ENCODE results near the gene UNK. TPM values are rescaled to one million over a fixed set of nuclear protein-coding genes. Genes with fewer than 3 reads are reported as not detected.

Gene UNK
- total and polyA plus RNA-seq, 2 of the 13 experiments (the other 11 are each of a cell fraction or from before 2014, with no cell fraction given) = 31.6 to 33.0 TPM

GRCh38 chr17:75827308-75828075 lies 42.9 kb downstream of the UNK start (continued):
- TF ChIP-seq ZSCAN30 (CRISPR knock-in tag; IDR thresholded peaks at IDR 0.05) (no peak), MAFK (conservative IDR thresholded peaks at IDR 0.05 in 1 of 2, IDR thresholded peaks at IDR 0.05 in 1 of 2; ENCODE audit: low read length in 2 of 2) (no peak), SPEN (CRISPR knock-in tag; IDR thresholded peaks at IDR 0.05; ENCODE audit: low read depth) (no peak; the same call in 1 of the 2 replicates), MIER3 (CRISPR knock-in tag; IDR thresholded peaks at IDR 0.05; ENCODE audit: borderline replicate concordance) (no peak), ZNF460 (CRISPR knock-in tag; IDR thresholded peaks at IDR 0.05; ENCODE audit: borderline replicate concordance) (no peak), GATAD2A (CRISPR knock-in tag; IDR thresholded peaks at IDR 0.05) (no peak), CC2D1A (CRISPR knock-in tag; IDR thresholded peaks at IDR 0.05) (no peak), NCOR1 (IDR thresholded peaks at IDR 0.05; ENCODE audit: borderline replicate concordance, low read length) (no peak), GMEB1 (CRISPR knock-in tag; IDR thresholded peaks at IDR 0.05; ENCODE audit: borderline replicate concordance) (no peak; the same call in 1 of the 2 replicates), FOSL2 (CRISPR knock-in tag; IDR thresholded peaks at IDR 0.05) (peak; percentile 19; the same call in 1 of the 2 replicates), MAFF (IDR thresholded peaks at IDR 0.05; ENCODE audit: low read depth, low read length) (no peak), BRCA1 (CRISPR knock-in tag; IDR thresholded peaks at IDR 0.05) (no peak)
- TF ChIP-seq, protein P1, sequence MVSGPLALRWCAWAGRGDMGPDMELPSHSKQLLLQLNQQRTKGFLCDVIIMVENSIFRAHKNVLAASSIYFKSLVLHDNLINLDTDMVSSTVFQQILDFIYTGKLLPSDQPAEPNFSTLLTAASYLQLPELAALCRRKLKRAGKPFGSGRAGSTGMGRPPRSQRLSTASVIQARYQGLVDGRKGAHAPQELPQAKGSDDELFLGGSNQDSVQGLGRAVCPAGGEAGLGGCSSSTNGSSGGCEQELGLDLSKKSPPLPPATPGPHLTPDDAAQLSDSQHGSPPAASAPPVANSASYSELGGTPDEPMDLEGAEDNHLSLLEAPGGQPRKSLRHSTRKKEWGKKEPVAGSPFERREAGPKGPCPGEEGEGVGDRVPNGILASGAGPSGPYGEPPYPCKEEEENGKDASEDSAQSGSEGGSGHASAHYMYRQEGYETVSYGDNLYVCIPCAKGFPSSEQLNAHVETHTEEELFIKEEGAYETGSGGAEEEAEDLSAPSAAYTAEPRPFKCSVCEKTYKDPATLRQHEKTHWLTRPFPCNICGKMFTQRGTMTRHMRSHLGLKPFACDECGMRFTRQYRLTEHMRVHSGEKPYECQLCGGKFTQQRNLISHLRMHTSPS (CRISPR knock-in tag; IDR thresholded peaks at IDR 0.05; ENCODE audit: low read depth) = peak; percentile 14; the same call in 1 of the 2 replicates
- TF ChIP-seq, protein P2, sequence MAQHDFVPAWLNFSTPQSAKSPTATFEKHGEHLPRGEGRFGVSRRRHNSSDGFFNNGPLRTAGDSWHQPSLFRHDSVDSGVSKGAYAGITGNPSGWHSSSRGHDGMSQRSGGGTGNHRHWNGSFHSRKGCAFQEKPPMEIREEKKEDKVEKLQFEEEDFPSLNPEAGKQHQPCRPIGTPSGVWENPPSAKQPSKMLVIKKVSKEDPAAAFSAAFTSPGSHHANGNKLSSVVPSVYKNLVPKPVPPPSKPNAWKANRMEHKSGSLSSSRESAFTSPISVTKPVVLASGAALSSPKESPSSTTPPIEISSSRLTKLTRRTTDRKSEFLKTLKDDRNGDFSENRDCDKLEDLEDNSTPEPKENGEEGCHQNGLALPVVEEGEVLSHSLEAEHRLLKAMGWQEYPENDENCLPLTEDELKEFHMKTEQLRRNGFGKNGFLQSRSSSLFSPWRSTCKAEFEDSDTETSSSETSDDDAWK (CRISPR knock-in tag; IDR thresholded peaks at IDR 0.05) = no peak
- TF ChIP-seq, protein P3, sequence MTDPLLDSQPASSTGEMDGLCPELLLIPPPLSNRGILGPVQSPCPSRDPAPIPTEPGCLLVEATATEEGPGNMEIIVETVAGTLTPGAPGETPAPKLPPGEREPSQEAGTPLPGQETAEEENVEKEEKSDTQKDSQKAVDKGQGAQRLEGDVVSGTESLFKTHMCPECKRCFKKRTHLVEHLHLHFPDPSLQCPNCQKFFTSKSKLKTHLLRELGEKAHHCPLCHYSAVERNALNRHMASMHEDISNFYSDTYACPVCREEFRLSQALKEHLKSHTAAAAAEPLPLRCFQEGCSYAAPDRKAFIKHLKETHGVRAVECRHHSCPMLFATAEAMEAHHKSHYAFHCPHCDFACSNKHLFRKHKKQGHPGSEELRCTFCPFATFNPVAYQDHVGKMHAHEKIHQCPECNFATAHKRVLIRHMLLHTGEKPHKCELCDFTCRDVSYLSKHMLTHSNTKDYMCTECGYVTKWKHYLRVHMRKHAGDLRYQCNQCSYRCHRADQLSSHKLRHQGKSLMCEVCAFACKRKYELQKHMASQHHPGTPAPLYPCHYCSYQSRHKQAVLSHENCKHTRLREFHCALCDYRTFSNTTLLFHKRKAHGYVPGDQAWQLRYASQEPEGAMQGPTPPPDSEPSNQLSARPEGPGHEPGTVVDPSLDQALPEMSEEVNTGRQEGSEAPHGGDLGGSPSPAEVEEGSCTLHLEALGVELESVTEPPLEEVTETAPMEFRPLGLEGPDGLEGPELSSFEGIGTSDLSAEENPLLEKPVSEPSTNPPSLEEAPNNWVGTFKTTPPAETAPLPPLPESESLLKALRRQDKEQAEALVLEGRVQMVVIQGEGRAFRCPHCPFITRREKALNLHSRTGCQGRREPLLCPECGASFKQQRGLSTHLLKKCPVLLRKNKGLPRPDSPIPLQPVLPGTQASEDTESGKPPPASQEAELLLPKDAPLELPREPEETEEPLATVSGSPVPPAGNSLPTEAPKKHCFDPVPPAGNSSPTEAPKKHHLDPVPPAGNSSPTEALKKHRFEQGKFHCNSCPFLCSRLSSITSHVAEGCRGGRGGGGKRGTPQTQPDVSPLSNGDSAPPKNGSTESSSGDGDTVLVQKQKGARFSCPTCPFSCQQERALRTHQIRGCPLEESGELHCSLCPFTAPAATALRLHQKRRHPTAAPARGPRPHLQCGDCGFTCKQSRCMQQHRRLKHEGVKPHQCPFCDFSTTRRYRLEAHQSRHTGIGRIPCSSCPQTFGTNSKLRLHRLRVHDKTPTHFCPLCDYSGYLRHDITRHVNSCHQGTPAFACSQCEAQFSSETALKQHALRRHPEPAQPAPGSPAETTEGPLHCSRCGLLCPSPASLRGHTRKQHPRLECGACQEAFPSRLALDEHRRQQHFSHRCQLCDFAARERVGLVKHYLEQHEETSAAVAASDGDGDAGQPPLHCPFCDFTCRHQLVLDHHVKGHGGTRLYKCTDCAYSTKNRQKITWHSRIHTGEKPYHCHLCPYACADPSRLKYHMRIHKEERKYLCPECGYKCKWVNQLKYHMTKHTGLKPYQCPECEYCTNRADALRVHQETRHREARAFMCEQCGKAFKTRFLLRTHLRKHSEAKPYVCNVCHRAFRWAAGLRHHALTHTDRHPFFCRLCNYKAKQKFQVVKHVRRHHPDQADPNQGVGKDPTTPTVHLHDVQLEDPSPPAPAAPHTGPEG (CRISPR knock-in tag; IDR thresholded peaks at IDR 0.05) = no peak

Data from HepG2 (cell line).